NK-92 treated with Interleukin-12 subunit alpha and Interleukin-12 subunit beta, amount 100 ng/mL, for 24 hours (cell line): ENCODE results near the gene TMED4.
"Not testable (repeated sequence)": the region's sequence is repeated elsewhere in the genome, so short reads cannot be mapped to it uniquely, and the experiment has no call there.

Experiments
- DNase-seq: peaks from one replicate; lab custom pipeline; 2025; lab: John Stamatoyannopoulos, UW

TMED4 gene

DNA sequence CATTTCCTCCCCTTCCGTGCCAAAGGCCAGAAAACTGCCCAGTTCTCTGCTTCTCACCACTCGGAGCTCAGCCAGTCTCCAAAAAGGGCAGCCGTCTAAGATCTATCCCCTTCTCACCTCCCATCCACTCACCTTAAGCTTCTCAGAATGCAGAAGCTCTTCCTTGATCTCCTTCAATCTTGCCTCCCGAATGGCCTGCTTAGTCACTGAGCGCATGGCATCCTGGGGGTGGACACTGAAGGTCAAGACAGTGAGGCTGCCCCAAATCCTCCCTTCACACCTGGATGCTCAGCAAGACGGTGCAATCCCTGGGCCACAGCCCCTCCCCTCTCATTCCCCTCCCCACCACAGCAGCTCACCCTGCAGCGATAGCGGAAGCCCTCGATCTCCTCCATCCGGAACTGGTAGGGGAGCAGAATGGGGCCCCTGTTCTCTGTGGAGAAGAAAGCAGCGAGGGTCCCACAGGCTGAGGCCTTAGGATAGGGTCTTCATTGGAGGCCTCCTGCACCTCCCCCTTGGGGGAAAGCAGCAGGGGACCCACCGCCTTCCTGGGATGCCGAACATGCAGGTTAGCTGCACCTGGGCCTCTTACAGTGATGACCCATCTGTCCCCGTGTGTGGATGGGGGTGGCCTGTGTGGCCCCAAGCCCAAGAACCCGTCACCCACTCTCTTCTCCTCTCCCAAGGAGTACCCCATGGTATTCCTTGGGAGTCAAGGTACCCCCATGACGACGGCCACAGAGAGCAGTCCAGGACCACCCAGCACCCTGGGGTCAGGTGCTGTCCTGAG, 13.1 kb downstream of the TMED4 start:
- no peak for DNase-seq

DNA sequence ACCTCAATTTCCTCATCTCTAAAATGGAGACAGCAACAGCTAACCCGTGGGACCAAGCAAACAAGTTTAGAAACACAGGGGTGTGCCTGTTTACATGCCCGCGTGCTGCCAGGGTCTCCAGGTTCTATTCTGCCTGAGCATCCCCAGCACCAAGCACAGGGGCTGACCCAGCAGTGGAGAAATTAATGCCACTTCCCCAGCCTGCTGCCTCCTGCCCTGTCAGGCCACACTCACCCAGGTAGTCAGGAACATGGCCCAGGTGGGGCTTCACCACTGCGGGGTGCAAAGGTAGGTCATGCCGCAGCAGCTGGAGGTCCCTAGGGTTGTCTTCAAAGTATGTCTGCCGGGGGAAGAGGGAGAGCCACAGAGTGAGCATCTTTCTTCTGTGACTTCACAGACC, 14.1 kb downstream of the TMED4 start:
- DNase-seq: no peak

DNA sequence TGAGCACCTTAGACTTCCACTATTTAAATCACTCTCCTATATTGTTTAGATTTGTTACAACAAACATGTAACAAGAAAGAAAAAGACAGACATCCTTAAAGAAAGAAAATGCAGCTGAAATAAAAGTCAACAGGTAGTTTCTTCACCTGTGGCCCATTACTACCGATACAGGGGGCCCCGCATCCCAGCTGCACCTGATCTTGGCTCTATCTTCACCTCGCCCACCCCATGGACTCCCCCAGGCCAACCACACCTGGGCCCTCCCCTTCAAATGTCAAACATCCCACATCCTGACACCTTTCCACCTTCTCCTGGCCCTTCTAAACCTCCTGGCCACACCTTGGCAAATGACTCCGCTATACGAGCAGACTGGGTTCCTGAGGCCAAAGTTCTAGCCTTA, 15.4 kb downstream of the TMED4 start:
- DNase-seq: no peak

GRCh38 chr7:44565795-44566559, 16.1 kb downstream of the TMED4 start:
- DNase-seq: no peak

- DNase-seq: no peak
Measured at GRCh38 chr7:44565097-44565794, 16.8 kb downstream of the TMED4 start.

DNA sequence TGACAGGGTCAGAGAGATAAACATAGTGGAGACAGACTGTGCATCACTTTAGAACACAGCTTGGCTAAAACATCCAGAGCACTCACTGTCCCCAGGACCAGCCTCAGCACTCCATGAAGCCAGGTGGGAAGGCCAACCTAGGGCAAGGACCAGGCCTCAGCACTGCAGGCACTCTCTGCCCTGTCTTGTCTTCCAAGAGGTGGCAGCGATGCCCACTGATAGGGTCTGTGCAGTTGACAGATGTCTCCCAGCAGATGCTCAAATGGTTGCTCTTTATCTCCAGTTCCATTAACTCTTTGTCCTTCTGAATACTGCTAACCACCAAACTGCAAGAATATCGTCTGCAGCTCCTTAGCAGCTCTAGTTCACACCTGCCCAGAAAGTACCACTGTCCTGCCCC, 17.4 kb downstream of the TMED4 start:
- no peak for DNase-seq

DNA sequence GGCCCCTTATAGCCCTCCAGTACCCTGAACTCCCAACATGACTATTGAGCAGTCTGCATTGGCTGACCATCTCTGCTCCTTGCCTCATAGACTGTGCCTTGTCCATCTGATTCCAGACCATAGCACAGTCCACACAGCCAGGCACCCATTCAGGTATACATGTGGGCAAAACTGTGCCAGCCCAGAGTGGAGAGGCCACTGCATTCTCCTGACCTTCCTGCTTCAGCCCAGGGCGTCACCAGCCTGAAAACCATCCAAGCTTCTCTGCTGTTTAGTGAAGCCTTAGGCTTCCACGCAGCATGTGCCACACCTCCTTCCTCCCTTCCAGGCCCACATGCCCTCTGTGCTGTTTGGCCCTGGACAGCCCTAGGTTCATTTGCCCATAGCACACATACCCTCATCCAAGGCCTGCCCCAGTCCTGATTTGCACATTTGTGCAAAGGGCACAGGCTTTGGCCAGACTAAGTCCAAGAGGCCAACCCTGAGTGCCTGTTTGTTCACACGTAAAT, 18.8 kb downstream of the TMED4 start:
- no peak for DNase-seq

DNA sequence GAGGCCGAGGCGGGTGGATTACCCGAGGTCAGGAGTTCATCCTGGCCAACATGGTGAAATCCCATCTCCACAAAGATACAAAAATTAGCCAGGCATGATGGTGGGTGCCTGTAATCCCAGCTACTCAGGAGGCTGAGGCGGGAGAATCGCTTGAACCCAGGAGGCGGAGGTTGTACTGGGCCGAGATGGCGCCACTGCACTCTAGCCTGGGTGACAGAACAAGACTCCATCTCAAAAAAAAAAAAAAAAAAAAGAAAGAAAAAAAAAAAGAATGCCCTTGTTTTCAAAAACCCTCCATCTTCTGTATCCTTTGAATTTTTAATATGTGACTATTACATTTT, 19.4 kb downstream of the TMED4 start:
- DNase-seq: not testable (repeated sequence)

DNA sequence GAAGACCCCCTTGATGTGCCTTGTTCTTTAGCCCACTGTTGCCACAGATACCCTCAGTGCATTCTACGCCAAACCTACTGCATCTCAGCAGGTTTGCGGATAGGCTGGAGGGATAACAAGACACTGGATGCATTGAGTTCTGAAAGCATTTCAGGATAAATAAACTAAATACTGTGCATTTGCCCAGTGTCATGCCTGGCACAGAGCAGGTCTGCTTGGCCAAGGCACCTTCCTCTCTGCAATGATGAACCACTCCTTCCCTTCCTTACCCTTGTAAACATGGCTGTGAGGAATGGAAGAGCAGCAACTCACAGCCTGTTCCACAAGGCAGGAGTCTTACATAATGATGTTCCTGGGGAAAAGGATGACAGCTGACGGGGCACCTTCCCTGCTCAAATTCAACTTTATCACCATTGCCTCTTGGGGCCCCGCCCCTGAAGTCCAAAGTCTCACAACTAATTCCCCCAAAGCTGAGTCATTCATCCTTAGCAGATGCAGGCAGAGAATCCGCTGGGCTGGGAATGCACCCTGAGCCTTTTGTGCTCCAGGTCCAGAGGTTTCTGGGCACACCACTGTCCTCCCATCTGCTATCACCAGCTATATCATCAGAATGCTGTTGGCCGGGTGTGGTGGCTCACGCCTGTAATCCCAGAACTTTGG, 19.9 kb downstream of the TMED4 start:
- DNase-seq: no peak

- DNase-seq: no peak
Measured at GRCh38 chr7:44561481-44561880, 20.6 kb downstream of the TMED4 start.

DNA sequence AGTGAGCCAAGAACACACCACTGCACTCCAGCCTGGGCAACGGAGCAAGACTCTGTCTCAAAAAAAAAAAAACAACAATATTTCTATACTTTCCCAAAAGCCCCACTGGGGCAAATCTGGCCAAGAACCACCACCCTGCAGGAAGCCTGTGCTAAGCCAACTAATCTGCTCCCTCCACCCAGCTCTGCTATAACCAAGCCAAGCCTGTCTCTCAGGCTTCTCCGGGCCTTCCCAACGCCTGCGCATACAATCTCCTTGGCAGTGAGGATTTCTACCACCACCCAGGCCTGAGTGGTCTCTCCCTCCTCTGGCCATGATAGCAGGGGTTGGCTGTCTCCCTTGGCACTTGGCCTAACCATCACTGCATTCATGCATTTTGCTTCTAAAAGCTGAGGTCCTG, 22.5 kb downstream of the TMED4 start:
- DNase-seq: no peak

DNA sequence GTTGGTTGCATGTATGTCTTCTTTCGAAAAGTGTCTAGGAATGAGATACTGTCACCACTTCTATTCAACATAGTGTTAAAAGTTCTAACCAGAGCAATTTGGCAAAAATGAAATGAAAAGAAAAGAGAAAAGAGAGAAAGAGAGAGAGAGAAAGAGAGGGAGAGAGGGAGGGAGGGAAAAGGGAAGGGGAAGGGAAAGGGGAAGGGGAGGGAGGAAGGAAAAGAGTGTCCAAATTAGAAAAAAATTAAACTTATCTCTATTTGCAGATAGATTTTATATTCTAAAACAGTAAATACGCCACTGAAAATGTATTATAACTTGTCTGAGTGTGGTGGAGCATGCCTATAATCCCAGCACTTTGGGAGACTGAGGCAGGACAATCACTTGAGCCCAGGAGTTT, 24.5 kb downstream of the TMED4 start:
- no peak for DNase-seq

DNA sequence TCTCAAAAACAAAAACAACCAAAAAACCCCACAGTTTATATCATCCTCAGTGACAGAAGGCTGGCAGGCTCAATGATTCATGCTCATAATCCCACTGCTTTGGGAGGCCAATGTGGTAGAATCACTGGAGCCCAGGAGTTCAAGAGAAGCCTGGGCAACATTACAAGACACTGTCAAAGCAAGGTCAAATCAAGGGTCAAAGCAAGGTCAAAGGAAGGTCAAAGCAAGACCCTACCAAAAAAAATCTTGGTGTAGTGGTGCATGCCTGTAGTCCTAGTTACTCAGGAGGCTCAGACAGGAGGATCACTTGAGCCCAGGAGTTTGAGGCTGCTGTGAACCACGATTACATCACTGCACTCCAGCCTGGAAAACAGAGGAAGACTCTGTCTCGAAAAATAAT, 26.7 kb downstream of the TMED4 start:
- DNase-seq: no peak

DNA sequence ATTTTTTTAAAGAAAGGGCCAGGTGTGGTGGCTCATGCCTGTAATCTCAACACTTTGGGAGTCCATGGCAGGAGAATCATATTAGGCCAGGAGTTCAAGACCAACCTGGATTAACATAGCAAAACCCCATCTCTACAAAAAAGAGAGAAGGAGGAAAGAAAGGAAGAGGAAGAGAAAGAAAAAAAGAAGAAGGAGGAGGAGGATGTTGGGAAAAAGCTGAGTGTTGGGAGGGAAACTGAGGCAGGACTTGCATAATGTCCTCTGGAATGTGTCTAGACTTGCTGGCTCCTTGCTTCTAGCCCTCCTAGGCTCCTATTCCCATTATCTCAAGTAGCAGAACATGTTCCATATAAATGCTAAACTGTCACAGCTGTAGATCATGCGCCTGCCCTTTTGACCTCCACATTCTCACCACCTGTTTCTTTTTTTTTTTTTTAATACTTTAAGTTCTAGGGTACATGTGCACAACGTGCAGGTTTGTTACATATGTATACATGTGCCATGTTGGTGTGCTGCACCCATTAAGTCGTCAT, 29.5 kb downstream of the TMED4 start:
- DNase-seq: not testable (repeated sequence)

DNA sequence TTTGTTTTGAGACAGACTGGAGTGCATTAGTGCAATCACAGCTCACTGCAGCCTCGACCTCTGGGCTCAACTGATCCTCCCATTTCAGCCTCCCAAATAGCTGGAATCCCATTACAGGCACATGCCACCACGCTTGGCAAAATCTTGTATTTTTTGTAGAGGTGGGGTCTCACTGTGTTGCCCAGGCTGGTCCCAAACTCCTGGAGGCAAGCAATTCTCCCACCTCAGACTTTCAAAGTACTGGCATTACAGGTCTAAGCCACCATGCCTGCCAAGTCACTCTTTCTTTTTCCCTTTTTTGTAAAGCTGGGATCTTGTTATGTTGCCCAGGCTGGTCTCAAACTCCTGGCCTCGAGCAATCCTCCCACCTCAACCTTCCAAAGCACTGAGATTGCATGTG, 32.6 kb downstream of the TMED4 start:
- no peak for DNase-seq

GRCh38 chr7:44548893-44549292, 33.1 kb downstream of the TMED4 start:
- no peak for DNase-seq

GRCh38 chr7:44547536-44548231, 34.3 kb downstream of the TMED4 start:
- no peak for DNase-seq

DNA sequence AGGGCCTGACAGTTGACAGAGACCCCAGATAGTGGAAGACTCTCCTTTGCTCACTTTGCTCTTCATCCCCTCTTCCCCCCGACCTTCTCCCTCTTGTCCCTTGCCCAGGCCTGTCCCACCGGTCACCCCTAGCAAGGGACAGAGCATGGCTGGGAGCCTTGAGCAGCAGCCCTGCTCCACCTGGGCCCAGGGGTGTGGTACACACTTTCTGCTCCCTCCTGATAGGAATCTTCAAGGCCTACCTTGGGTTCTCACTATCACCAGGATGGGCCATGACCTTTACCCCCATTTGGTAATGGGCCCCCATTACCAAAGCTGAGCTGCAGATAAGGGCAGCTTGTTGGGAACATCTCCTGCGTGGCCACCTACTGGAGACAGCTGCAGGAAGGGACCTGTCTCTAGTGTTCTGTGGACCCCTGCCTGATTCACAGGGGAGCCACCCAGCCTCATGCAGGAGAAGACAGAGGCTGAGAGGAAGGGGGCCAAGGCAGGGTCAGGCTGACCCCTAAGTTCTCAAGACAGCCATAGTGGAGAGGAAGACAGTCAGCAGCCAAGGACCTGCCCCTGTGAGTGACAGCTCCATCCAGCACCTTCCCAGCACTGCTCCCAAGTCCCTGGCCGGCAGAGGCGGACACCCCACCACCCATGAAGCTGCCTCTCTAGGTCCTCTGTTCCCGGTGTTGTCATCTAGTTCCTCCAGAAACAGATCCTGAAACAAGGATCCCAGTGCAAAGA, 40.0 kb downstream of the TMED4 start:
- DNase-seq: no peak

DNA sequence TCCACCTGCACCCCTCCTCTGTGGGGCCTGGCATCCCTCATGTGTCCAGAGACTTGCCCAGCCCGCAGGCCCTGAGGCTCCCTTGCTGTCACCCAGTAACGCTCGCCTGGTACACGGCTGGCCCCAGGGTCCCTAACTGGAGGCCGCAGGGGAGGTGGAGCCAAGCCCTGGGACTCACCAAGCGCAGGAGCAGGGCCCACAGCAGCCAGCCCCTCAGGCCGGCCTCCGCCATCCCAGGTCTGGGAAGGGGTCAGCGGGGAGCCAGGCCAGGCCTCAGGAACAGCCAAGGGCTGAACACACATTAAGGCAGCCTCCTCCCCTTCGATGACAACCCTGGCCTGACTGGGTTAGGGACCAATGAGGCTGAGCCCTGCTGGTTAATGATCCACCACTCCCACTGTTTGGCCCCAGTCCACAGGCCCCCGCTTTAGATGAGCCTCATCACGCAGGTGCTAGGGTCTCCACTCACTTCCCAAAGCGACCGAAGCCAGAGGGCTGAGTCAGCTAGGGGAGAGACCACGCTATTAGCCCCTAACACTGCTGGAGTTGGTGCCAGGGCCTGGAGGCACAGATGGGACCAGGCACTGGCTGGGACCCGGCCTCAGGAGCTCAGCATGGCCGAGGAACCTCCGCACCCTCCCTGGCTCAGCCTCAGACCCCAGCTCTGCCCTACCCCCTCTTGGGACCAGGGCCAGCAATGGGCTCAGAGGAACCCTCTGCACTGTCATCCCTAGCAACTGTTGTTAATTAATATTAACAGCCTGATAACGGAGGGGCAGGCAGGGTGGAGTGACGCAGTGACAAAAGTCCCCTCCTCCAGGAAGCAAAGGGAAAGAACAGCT, 40.8 kb downstream of the TMED4 start, which contains the start of gene NPC1L1:
Gene NPC1L1, minus strand, starts transcription at position 303 of the 842 bp plus-strand sequence. Its CDS starts 71 bp downstream, at position 232.
- no peak for DNase-seq

DNA sequence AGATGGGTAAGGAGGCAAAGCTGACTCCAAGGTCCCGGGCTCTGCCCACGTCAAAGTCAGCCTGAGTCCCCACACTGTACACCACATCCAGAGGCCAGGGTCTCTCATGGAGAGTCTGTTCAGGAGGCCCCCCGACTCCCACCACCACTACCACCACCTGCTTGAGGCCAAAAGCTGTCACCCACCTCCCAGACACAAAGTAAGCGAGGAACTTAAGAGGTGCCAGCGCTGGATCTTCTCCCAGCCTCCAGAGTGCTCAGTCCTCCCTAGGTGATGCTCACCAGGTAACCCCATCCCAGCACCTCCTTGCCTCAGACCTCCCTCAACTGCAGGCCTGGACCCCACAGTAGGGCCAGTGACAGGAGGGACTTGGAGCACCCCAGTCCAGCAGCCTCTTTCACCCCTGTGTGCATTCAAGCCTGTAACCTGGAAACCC, 41.4 kb downstream of the TMED4 start:
- no peak for DNase-seq
